Stomach (tissue), 4 donors: Measurements from ENCODE around the gene SPR.

Experiments
- EP300 ChIP-seq: sonication (generic); formaldehyde crosslinking; IDR thresholded peaks from one replicate; pipeline ENCODE4 v1.6.1; 2017; ENCODE audit warnings: antibody characterized with exemption
- POLR2A ChIP-seq, 4 donors: fragments of 450-650 bp; IDR thresholded peaks; one replicate each; pipeline ENCODE4 v1.6.1; 2016; ENCODE audit warnings: antibody characterized with exemption in 4 of 4, control low read depth in 2 of 4, mild to moderate bottlenecking in 1 of 4, moderate library complexity in 1 of 4
- POLR2AphosphoS5 ChIP-seq, 3 donors: sonication (generic); formaldehyde crosslinking; IDR thresholded peaks; one replicate each; pipeline ENCODE4 v1.6.1; 2016; ENCODE audit warnings: antibody characterized with exemption in 3 of 3
- TF ChIP-seq, protein P1 (sequence below), 7 experiments: fragments of 450-650 bp in 4 of 7; fragments of 200-600 bp in 3 of 7; sonication (generic) in 3 of 7; IDR thresholded peaks; one replicate each; pipeline ENCODE4 v1.5.1; 2016 to 2019; ENCODE audit warnings: antibody characterized with exemption in 7 of 7, control low read depth in 2 of 7, mild to moderate bottlenecking in 1 of 7

DNA sequence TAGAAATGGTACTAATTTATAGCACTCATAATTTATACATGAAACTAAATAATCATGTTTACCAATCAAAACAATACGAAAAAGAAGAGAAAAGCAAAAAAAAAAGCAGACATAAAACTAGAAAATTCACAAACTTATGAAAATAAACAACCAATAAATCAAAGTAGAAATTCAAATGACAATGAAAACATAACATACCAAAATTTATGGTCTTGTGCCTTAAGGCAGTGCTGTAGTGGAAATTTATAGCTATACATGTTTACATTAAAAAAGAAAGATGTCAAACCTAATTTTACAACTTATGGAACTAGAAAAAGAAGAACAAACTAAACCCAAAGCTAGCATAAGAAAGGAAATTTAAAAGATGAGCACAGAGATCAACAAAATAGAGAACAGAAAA is 16.1 kb upstream of the SPR start:
- TF ChIP-seq, protein P1, sequence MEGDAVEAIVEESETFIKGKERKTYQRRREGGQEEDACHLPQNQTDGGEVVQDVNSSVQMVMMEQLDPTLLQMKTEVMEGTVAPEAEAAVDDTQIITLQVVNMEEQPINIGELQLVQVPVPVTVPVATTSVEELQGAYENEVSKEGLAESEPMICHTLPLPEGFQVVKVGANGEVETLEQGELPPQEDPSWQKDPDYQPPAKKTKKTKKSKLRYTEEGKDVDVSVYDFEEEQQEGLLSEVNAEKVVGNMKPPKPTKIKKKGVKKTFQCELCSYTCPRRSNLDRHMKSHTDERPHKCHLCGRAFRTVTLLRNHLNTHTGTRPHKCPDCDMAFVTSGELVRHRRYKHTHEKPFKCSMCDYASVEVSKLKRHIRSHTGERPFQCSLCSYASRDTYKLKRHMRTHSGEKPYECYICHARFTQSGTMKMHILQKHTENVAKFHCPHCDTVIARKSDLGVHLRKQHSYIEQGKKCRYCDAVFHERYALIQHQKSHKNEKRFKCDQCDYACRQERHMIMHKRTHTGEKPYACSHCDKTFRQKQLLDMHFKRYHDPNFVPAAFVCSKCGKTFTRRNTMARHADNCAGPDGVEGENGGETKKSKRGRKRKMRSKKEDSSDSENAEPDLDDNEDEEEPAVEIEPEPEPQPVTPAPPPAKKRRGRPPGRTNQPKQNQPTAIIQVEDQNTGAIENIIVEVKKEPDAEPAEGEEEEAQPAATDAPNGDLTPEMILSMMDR (IDR thresholded peaks at IDR 0.05) = no peak
- no peak for TF ChIP-seq EP300
- TF ChIP-seq POLR2A (IDR thresholded peaks at IDR 0.05) = no peak
- no peak for TF ChIP-seq POLR2AphosphoS5 (IDR thresholded peaks at IDR 0.05)
